SU-DHL-6 (cell line): Measurements from ENCODE around the gene RAVER2.

Experiments
- EZH2phosphoT487 ChIP-seq: fragments of 200-600 bp; sonication (generic), shearing (Covaris generic); conservative IDR thresholded peaks from 2 replicates; pipeline ENCODE4 v1.6.1; 2018; ENCODE audit warnings: mild to moderate bottlenecking, antibody characterized with exemption, low read length, moderate library complexity, mixed read lengths
- TF ChIP-seq, protein P1 (sequence below): fragments of 200-600 bp; sonication (generic); IDR thresholded peaks from one replicate; pipeline ENCODE4 v1.5.1; 2017; ENCODE audit warnings: antibody characterized with exemption, mild to moderate bottlenecking, low read length, moderate library complexity; ENCODE audit not compliant: insufficient read depth, poor library complexity, severe bottlenecking

DNA sequence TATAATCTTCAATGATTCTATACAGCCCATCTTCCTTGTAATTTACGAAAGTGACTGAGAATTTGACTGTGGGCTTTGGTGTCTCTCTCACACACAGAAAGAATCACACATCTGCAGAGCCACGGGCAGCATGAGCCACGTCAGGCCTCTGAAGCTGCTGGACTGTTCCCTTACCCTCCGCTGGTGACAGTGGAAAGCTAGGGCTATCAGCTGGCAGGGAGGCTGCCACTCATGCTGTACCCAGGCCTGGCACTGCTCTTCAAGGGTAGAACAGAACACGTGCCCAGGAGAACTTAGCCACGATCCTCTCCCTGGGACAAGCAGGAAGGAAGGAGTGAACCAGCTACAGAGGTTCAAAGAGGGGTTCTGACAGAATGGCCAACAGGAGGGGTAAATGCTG lies 130.7 kb downstream of the RAVER2 start:
- TF ChIP-seq, protein P1, sequence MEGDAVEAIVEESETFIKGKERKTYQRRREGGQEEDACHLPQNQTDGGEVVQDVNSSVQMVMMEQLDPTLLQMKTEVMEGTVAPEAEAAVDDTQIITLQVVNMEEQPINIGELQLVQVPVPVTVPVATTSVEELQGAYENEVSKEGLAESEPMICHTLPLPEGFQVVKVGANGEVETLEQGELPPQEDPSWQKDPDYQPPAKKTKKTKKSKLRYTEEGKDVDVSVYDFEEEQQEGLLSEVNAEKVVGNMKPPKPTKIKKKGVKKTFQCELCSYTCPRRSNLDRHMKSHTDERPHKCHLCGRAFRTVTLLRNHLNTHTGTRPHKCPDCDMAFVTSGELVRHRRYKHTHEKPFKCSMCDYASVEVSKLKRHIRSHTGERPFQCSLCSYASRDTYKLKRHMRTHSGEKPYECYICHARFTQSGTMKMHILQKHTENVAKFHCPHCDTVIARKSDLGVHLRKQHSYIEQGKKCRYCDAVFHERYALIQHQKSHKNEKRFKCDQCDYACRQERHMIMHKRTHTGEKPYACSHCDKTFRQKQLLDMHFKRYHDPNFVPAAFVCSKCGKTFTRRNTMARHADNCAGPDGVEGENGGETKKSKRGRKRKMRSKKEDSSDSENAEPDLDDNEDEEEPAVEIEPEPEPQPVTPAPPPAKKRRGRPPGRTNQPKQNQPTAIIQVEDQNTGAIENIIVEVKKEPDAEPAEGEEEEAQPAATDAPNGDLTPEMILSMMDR, result no peak
- no peak for TF ChIP-seq EZH2phosphoT487
